K562 (cell line): Measurements from ENCODE around the gene TMEM167B. TPM values are rescaled to one million over a fixed set of nuclear protein-coding genes. Genes with fewer than 3 reads are reported as not detected.
A peak's percentile ranks its signal among the peaks of the same experiment; 100 is the strongest.

Experiments
- ARID1B ChIP-seq: fragments of 450-650 bp; IDR thresholded peaks from 2 replicates; pipeline ENCODE4 v1.6.1; 2016; ENCODE audit warnings: antibody characterized with exemption, mild to moderate bottlenecking, inconsistent platforms
- E2F4 ChIP-seq: sonication (generic); formaldehyde crosslinking; IDR thresholded peaks from 2 replicates; pipeline ENCODE4 v1.8.0; 2022; ENCODE audit warnings: mild to moderate bottlenecking, low read depth, missing genetic modification reagents
- KAT8 ChIP-seq: fragments of 450-650 bp; IDR thresholded peaks from 2 replicates; pipeline ENCODE4 v1.6.1; 2016; ENCODE audit warnings: low read depth, mild to moderate bottlenecking
- MBD1 ChIP-seq: fragments of 250-450 bp; sonication (Bioruptor Pico); IDR thresholded peaks from 2 replicates; pipeline ENCODE4 v1.8.0; 2022; ENCODE audit warnings: inconsistent platforms
- NKRF ChIP-seq: fragments of 450-650 bp; IDR thresholded peaks from 2 replicates; pipeline ENCODE4 v1.6.1; 2016; ENCODE audit warnings: borderline replicate concordance
- NR3C1 ChIP-seq: sonication (generic); formaldehyde crosslinking; IDR thresholded peaks from 2 replicates; pipeline ENCODE4 v1.8.1; 2022; ENCODE audit warnings: missing genetic modification reagents
- PBX2 ChIP-seq, 2 experiments: IDR thresholded peaks in 1 of 2; conservative IDR thresholded peaks in 1 of 2; 2 replicates each; pipeline ENCODE4 v1.6.1; 2016; ENCODE audit warnings: low read depth in 2 of 2, mild to moderate bottlenecking in 1 of 2, missing compliant biosample characterization in 1 of 2, missing genetic modification characterization in 1 of 2, moderate library complexity in 1 of 2
- POLR2H ChIP-seq: IDR thresholded peaks from 2 replicates; pipeline ENCODE4 v1.6.1; 2016; ENCODE audit warnings: missing genetic modification characterization, low read depth, mild to moderate bottlenecking, control low read depth, missing compliant biosample characterization, moderate library complexity
- TFAP4 ChIP-seq: sonication (generic); formaldehyde crosslinking; IDR thresholded peaks from 2 replicates; pipeline ENCODE4 v1.8.0; 2022; ENCODE audit warnings: missing genetic modification reagents, mild to moderate bottlenecking, moderate library complexity, borderline replicate concordance
- ZNF280B ChIP-seq: fragments of 250-450 bp; sonication (Bioruptor Pico); IDR thresholded peaks from 2 replicates; pipeline ENCODE4 v1.5.1; 2021; ENCODE audit warnings: mild to moderate bottlenecking
- ZNF592 ChIP-seq: fragments of 450-650 bp; IDR thresholded peaks from 2 replicates; pipeline ENCODE4 v1.6.1; 2017; ENCODE audit warnings: antibody characterized with exemption, mild to moderate bottlenecking
- polyA plus RNA-seq, 8 experiments: library from polyadenylated mRNA; depleted of rRNA in 4 of 8; stranded (reverse) in 5 of 8; unstranded in 3 of 8; fragments of >200 nt; fragmentation: Nextera tagmentation in 2 of 8; fragmentation: Illumina TruSeq in 1 of 8; extraction: Ambion mirVana in 2 of 8; extraction: Trizol in 1 of 8; gene quantifications; 2 replicates each; pipeline versions ENCODE4 v1.2.1 to v1.2.3, GENCODE V29; 2011 to 2014; ENCODE audit warnings: inconsistent platforms in 1 of 8, missing spikeins in 1 of 8
- total RNA-seq, 7 experiments: library from RNA; depleted of rRNA in 6 of 7; stranded (reverse); fragments of >200 nt in 6 of 7; fragmentation: Illumina TruSeq in 2 of 7; extraction: Trizol in 2 of 7; gene quantifications; 2 replicates each; pipeline versions ENCODE4 v1.2.1 to v1.2.3, GENCODE V29; 2011 to 2021; ENCODE audit warnings: low replicate concordance in 1 of 7

Gene TMEM167B
- total and polyA plus RNA-seq, 9 of the 15 experiments (the other 6 are each of a cell fraction or from before 2014, with no cell fraction given): 17.2 to 36.4 (median 32.2) TPM

GRCh38 chr1:109140392-109140791, 49.8 kb downstream of the TMEM167B start (continued):
- 0 out of 2 replicates have a peak, but pooled peaks have one; percentile 14 for TF ChIP-seq ZNF592
- no peak for TF ChIP-seq PBX2 (CRISPR knock-in tag; IDR thresholded peaks at IDR 0.05; ENCODE audit: low read depth)
- TF ChIP-seq PBX2 (tag; conservative IDR thresholded peaks at IDR 0.05; ENCODE audit: low read depth): no peak
- TF ChIP-seq ZNF280B (CRISPR knock-in tag): no peak
- TF ChIP-seq MBD1 (CRISPR knock-in tag): no peak
- TF ChIP-seq NR3C1: no peak
- TF ChIP-seq E2F4 (CRISPR knock-in tag): no peak
- no peak for TF ChIP-seq POLR2H (tag)
- TF ChIP-seq NKRF: no peak
- no peak for TF ChIP-seq TFAP4 (CRISPR knock-in tag)
- no peak for TF ChIP-seq KAT8
- TF ChIP-seq ARID1B: peak; percentile 65
